Stimulated activated CD4-positive, alpha-beta T cell treated with anti-CD3 and anti-CD28 coated beads, Interleukin-1b, Interleukin-23, amount 100 ng/mL, for 24 hours (primary cell): ENCODE measurements around the gene EXOC3.

Source experiments
- DNase-seq, 4 experiments: peaks; one replicate each; pipeline ENCODE4 v3.0.0-alpha.2; 2020; ENCODE audit warnings: low read depth in 4 of 4, low spot score in 1 of 4

The EXOC3 gene

DNA sequence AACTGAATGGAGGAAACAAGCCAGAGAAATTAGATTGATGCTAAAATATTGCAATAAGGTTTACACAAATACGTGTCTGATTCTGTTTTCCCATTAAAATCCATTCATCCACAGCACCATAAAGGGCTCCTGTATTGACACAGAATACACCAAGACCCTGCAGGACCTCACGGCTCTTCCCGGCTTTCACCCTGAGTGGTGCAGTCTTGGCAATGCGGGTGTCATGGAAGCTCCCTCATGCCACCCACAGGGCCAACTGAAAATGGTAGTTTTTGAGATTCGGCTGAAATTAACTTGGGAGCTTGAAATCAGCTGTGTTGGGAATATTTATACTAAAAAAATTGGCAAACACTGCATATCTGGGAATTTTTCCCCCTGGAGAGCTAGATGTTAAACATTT lies 17.3 kb upstream of the EXOC3 start:
- no peak for DNase-seq

DNA sequence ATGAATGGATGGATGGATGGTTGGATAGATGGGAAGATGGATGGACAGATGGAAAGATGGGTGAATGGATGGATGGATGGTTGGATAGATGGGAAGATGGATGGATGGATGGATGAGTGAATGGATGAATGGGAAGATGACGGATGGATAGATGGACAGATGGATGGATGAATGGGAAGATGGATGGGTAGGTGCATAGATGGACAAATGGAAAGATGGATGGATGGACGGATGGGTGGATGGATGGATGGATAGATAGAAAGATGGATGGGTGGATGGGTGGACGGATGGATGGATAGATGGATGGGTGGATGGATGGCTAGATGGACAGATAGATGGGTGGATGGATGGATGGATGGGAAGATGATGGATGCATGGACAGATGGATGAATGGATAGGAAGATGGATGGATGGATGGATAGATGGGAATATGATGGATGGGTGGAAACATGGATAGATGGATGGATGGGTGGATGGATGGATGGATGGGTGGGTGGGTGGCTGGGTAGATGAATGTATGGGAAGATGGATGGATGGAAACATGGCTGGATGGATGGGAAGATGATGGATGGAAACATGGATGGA lies 16.5 kb upstream of the EXOC3 start:
- DNase-seq = no peak

DNA sequence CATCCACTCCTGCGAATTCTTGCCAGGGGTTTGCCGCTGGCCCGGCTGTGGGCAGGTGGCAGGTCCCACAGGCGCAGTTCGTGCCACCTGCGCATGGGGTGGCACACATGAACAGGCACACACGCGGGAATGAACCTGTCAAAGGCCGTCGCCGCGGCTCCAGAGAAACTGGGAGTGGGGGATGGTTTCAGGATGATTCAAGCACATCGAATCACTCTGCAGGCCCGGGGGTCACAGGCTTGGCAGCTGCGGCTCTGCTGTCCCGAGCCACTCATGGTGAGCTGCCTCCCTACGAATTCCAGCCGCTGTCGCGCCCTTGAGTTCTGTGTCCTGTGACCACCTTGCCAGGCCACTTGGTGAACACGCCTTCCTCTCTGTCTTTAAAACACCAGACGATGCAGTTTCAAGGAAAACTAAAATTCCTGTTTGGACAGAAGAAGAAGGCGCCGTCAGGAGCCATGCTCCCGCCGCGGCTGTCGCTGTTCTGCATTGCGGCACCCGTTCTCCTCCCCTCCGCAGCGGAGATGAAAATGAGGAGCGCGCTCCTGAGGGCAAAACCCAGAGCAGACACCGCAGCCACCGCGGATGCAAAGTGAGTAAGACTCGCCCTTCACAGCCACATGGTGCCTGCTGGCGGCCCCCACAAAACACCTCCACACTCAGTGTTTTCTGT lies 15.4 kb upstream of the EXOC3 start:
- no peak for DNase-seq

DNA sequence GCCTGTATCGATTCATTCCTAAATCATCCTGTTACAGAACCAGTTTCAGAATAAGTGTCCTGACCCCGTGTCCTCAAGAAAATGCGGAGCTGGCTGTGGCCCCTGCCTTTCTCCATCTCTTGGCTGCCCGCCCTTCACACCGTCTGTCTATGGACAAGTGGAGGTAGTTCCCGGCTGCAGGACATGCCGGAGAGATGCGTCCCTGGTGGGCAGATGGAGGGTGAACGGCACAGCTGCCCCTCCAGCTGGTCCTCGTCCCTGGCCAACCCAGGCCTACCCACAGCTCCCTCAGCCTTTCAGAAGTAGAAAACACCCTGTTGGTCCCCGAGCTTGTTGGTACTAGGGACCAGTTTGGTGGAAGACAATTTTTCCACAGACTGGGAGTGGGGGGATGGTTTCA lies 14.8 kb upstream of the EXOC3 start:
- no peak for DNase-seq

DNA sequence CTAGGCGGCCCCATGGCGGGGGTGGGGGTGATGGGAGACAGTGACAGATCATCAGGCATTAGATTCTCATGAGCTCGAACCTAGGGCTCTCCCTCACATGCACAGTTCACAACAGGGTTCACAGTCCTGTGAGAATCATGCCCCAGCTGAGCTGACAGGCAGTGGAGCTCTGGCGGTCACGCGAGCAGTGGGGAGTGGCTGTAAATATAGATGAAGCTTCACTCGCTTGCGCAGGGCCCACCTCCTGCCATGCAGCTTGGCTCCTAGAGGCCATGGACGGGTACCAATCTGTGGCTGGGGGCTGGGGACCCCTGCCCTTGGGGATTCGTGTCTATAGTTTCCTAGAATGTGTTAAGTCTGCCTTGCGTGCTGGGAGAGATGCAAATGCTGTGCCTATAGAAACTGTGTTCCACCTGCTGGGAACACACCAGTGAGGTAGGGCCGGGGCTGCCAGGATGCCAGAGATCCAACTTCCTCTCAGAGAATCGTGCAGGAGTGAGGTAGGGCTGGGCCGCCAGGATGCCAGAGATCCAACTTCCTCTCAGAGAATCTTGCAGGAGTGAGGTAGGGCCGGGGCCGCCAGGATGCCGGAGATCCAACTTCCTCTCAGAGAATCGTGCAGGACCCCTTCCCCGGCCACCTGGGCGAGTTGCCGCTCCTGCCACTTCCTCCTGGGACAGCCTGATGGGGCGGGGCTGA lies 14.1 kb upstream of the EXOC3 start:
- no peak for DNase-seq

DNA sequence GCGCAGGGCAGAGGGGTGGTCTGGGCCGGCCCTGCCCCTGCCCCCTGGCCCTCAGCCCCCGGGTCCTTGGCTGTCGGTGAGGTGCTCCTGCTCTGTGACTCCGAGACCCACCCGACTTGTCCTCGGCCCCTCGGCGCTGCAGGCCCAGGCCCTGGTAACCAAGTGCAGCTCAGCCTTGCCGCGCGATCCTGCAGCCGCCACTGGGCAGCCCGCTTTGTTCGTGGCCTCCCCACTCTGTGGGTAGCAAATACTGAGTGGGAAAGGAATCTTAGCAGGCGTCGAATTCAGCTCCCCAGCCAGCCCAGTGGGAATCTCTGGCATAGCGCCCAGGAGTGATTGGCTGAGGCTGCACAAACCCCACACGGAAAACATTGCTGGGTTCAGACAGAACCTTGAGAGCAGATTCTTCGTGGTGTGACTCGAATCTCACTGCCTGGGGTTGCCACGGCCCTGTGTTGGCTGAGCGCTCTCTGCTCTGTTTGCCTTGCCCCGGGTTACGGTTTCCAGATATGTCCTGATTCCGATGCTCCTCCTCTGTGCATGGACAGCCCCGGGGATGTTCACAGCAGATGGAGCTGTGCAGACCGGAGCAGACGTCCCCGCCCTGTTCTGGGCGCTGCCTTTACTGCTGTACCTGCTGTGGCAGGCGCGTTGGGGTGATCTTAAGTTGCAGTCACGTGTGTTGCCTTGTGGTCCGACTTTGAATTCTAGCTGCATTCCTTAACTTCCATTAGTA lies 13.4 kb upstream of the EXOC3 start:
- no peak for DNase-seq

DNA sequence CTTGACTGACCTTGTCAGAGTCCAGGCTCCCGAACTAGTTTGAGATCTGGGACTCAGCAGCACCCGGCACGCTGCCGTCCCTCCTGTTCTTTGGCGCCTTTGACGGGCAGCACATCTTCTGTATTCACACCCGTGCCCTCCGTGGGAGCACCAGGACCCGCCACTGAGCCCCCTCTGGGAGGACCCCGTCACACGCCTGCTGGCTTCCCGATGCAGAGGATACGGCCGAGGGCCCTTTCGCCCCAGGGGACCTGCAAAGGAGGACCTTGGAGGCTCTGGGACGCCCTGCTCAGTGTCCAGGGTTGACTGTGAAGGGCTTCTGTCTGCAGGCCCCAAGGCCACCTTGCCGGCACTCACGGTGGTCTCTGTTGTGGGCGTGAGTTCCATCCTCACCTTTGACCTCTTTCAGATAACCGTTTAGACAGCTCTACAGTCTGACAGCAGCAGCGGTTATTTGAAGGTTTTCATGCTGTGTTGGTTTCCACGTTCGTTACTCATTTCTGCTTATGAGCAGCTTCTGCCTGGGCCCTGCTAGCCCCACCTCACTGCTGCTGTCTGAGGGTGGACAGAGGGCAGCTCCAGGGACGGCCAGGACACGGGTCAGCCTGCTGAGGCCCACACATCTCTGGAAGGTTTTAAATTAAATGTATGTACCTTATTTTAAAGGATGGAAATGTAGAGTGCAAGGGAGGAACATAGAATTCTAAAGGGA lies 12.6 kb upstream of the EXOC3 start:
- DNase-seq = no peak

DNA sequence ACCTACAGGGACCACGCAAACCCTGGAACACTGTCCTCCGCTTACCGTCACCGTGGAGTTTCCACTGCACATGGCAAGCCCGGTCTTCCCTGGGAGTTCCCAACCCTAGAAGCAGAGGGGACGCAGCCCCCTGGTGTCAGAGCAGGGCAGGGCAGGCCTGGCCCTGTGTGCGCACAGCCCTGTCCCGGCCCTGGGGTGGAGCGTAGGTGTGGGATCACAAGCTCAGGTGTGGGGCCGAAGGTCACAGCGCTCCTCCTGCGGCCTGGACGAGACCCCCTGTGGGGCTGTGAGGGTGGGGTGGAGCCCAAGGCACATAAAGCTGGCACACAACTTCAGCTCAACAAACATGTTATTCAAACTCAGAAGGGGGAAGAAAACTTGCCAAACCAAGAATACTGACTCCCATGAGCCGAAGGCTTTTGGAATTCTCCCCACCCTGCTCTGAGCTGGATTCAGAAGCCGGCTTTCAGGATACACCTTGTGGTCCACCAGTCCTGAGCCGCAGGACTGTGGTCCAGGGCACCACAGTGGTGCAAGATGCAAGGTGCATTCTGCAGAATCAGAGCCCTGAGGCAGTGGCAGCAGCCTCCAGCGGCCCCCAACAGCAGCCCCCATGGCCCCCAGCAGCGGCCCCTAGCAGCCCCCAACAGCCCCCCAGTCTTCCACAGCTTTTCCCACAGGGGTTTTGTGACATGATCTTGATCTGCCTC lies 11.8 kb upstream of the EXOC3 start:
- peak in 2 of 4 experiments; percentile 24 to 42 for DNase-seq

DNA sequence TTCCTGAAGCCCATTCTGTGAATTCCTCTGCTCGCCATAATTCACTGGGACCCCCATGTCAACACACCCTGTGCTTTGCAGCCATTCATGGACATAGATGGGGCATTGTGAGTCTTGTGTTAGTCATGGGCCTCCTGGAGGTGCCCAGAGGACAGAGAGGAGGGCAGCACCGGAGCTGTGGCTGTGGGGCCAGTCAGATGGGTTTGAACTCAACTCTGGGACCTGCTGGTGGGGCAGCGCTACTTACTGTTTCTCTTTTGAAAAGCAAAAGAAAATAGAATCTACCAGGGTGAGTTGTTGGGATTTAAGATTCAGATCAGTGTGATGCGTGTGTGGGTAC lies 11.3 kb upstream of the EXOC3 start:
- no peak for DNase-seq

DNA sequence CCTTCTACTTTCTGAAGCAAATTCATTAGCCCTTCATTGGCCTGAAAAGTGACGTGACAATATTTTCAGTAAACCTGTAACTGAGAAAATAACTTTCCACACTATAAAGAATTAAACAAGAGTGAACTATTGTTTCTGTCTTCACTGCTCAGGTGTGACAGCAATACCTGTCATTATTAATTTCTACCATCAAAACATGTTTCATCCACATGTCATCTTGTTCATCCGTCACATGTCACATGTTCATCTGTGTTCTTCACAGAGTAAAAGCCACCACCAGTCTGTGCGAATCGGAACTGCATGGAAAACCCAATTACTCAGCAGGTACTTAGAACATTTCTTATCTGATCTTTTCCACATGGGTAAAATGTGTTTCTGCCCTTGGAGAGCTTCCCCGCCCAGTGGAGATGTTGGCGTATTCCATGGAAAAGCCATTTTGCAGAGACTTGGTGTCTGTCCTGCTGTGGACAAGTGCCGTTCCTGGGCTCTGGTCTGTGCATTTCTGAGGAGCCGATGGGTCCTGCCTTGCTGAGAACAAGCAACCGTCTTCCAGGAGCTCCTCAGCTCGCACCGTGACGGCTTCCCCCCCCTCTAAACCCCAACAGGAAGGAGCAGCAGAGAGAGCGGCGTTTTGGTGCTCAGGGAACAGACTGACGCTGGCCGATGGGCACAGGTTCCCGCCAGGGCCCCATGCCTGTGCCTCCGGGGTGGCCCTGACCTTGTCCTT lies 10.6 kb upstream of the EXOC3 start:
- DNase-seq = no peak

DNA sequence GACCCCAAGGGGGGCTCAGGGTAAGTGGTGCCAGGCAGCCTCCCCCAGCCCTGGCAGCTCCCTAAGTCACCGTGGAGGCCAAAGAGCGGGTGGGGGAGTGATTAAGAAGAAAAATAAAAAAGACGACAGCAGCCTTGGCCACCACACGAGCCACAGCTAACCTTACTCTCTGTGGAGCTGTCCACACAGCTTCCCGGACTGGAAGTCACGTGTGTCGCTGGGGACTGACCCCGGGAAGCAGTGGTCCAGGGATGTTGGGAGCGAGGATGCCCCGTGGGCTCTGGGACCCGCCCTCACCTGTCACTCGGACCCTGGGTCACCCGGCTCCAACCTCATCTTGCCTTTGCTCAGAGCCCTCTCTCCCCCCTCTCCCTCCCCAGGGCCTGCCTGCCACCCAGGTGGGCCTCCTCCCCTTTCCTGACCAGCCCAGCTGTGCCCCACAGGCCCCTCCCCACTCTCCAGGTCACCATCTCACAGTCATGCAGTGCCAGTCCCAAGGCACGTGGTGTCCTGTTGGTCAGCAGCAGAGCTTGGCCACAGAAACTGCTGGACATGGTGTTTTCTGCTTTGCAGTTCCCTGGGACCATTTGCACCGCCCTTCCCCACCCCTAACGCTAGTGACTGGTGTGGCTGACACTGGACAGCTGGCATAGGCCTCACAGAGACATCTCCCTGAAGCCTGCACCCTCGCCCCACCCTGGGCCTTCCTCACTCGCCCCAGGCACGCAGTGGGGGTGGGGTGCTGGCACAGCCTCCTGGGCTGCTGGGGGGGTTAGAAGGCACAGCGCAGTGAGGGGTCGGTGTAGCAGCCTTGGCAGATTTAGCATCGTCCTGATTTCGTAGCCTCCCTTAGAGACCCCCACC lies 9.8 kb upstream of the EXOC3 start:
- DNase-seq = no peak

DNA sequence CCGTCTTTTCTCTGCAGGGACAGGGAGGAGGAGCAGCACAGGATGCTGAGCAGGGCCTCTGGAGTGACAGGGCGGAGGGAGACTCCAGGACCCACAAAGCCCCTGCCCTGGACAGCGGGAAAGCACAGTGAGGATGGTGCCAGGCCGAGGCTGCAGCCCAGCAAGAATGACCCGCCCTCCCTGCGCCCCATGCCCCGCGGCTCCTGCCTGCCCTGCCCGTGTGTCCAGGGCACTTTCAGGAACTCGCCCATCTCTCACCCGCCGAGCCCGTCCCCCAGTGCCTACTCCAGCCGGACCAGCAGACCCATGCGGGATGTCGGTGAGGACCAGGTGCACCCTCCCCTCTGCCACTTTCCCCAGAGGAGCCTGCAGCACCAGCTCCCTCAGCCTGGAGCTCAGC lies 9.1 kb upstream of the EXOC3 start:
- DNase-seq = no peak

DNA sequence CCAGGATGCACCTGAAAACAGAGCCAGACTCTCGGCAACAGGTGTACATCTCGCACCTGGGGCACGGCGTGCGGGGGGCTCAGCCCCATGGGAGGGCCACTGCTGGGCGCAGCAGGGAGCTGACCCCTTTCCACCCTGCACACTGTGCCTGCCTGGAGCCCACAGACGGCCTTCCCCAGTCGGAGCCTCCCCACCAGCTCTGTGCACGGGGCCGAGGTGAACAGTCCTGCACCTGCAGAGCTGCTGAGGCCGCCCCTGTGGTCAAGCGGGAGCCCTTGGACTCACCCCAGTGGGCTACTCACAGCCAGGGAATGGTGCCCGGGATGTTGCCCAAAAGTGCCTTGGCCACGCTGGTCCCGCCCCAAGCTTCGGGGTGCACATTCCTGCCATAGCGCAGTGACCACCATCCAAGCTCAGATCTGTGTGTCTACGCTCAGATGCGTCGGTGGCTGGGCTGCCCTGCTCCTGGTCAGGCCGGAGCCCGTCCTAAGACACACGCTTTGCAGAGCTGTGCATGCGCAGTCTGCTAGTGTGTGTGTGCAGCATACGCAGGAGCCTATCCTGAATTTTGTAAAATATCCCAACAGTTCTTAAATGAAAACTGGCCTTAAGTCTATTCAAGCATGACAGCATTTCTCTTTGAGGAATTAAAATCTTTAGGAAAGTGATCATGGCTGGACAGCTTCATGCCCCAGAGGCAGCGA lies 8.4 kb upstream of the EXOC3 start:
- DNase-seq = no peak

DNA sequence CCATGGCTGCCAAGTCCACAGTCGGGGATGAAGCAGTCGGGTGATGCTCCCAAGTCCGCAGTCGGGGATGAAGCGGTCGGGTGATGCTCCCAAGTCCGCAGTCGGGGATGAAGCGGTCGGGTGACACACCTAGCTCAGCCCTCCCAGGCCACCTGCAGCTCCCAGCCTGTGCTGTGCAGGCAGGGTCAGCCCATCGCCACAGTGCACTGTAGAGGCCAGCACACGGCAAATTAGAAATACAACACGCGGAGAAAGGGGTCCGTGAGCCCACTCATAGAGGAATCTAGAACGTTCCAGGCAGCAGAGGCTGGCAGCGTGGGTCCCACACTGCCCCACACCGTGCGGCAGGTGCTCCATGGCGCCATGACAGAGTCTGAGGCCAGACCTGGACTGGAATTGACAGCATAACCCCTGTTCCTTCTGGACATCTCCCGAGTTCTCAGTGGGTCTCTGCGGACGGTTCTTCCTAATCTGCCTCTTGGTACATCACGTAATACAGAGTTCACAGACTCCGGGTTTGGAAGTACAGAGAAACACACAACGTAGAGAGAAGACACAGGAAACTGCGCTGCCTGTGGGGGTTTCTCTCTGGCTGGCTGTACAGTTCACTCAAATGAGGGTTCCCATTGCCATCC lies 7.7 kb upstream of the EXOC3 start:
- DNase-seq = no peak

DNA sequence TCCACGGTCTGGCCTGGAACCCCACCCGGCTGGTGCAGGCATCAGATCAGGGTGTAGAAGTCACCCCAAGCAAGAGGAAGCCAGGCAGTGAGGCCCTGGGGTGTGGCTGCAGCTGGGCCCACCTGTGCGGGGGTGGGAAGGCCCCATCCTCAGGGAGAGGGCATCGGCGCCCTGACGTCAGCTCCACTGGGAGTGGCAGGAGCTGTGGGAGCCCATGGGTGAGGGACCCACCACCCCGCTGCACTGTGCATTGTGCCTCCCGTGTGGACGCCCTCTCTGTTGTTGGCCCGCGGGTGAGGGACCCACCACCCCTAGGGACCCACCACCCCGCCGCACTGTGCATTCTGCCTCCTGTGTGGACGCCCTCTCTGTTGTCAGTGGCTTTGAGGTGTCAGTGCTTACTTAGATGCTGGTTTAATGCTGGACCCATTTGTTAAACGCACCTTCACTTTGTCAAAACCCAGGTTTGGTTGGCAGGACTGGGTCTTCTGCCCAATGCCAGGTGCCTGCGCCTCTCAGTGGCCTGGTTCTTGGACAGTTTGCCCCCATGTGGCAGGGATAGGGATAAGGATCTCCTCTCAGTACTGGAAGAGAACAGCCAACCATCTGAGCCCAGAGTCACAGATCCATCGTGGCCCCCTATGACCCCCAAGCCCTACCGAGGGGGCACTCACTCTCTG lies 6.9 kb upstream of the EXOC3 start:
- DNase-seq = no peak

DNA sequence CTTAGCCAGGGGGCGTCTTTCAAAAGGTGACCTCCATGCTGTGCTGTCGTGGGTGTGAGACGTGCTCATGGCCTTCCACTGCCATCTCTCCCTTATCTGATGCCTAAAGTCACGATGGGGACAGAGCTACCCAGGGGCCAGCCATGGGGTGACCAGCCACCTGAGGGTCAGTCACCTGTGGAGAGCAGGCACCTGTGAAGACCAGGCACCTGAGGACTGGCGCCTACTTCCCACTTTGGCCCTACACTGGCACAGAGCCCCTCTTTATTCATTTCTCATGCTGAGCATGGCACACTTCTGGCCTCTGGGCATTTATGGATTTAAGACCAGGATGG lies 6.4 kb upstream of the EXOC3 start:
- DNase-seq = no peak

DNA sequence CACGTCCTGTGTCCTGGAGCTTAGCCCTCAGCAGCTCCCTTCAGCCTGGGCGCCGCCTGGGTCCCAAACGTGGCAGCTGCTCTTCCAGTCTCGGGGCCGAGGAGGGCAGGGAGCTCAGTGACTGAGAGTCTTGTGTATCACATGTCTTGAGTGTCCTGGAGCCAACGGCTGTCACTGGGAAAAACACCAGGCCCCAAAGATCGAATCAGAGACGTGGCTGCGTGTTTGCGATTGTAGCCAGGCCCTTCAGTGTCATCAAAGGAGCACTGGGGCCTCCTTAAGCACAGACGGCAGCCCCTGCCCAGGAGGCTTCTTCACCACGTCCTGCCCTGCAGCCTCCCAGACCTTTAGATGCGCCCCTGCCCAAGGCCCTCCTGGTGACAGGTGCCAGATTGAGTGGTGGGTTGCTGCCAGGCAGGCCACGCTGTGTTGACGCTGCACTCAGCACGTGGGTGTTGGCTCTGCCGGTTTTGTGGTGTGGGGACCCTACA lies 5.7 kb upstream of the EXOC3 start:
- no peak for DNase-seq
